Esophagus squamous epithelium (tissue), 5 donors: ENCODE results near the gene SHPK. TPM values are rescaled to one million over a fixed set of nuclear protein-coding genes. Genes with fewer than 3 reads are reported as not detected.

Experiments used
- DNase-seq: peaks from one replicate; lab custom pipeline; 2025; lab: John Stamatoyannopoulos, UW
- H3K27ac ChIP-seq, 4 donors: fragments of 200-600 bp; sonication (generic); one replicate each; pipeline ENCODE4 v1.5.1; 2016 to 2019; ENCODE audit warnings: mild to moderate bottlenecking in 1 of 4
- H3K27me3 ChIP-seq, 4 donors: fragments of 200-600 bp; sonication (generic); 1 replicate in 3 of 4; 2 replicates in 1 of 4; pipeline versions ENCODE4 v1.5.1 to v1.6.0; 2017 to 2021; ENCODE audit warnings: antibody characterized with exemption in 1 of 4
- H3K36me3 ChIP-seq, 3 donors: fragments of 200-600 bp; sonication (generic); one replicate each; pipeline ENCODE4 v1.5.1; 2016 to 2019
- H3K4me1 ChIP-seq, 3 donors: fragments of 200-600 bp; sonication (generic); one replicate each; pipeline ENCODE4 v1.5.1; 2017 to 2019
- H3K4me3 ChIP-seq, 4 donors: fragments of 200-600 bp; sonication (generic); 1 replicate in 3 of 4; 2 replicates in 1 of 4; pipeline ENCODE4 v1.5.1; 2016 to 2019; ENCODE audit warnings: mild to moderate bottlenecking in 2 of 4, moderate library complexity in 1 of 4
- H3K9me3 ChIP-seq, 3 donors: fragments of 200-600 bp; sonication (generic); one replicate each; pipeline ENCODE4 v1.5.1; 2016 to 2019
- CTCF ChIP-seq, 6 experiments: fragments of 450-650 bp in 4 of 6; fragments of 200-600 bp in 2 of 6; sonication (generic) in 2 of 6; IDR thresholded peaks; one replicate each; pipeline ENCODE4 v1.5.1; 2016 to 2019; ENCODE audit warnings: antibody characterized with exemption in 6 of 6, mild to moderate bottlenecking in 4 of 6, moderate library complexity in 4 of 6
- POLR2A ChIP-seq, 4 donors: fragments of 450-650 bp; IDR thresholded peaks; one replicate each; pipeline ENCODE4 v1.6.1; 2017; ENCODE audit warnings: antibody characterized with exemption in 4 of 4, mild to moderate bottlenecking in 4 of 4, moderate library complexity in 3 of 4
- WGBS, 2 donors: methylation state at CpG; one replicate each; pipeline ENCODE4 v1.1.5; 2018; 5-methylcytosine and 5-hydroxymethylcytosine counted together
- intact Hi-C: fragments of 100-400 bp; cut with DNase I; formaldehyde crosslinking; loops from one replicate; pipeline ENCODE4 v1.15.0; 2022
- total RNA-seq, 4 donors: library from RNA; depleted of rRNA; stranded (reverse); fragments of >200 nt; gene quantifications; one replicate each; pipeline ENCODE4 v1.1.0, GENCODE V29; 2016
- donor health status: DM: yes; HTN: yes; CAD: no.

SHPK gene
- total RNA-seq, 4 donors from 2014 or later = 10.8 to 16.8 (median 14.3) TPM

DNA sequence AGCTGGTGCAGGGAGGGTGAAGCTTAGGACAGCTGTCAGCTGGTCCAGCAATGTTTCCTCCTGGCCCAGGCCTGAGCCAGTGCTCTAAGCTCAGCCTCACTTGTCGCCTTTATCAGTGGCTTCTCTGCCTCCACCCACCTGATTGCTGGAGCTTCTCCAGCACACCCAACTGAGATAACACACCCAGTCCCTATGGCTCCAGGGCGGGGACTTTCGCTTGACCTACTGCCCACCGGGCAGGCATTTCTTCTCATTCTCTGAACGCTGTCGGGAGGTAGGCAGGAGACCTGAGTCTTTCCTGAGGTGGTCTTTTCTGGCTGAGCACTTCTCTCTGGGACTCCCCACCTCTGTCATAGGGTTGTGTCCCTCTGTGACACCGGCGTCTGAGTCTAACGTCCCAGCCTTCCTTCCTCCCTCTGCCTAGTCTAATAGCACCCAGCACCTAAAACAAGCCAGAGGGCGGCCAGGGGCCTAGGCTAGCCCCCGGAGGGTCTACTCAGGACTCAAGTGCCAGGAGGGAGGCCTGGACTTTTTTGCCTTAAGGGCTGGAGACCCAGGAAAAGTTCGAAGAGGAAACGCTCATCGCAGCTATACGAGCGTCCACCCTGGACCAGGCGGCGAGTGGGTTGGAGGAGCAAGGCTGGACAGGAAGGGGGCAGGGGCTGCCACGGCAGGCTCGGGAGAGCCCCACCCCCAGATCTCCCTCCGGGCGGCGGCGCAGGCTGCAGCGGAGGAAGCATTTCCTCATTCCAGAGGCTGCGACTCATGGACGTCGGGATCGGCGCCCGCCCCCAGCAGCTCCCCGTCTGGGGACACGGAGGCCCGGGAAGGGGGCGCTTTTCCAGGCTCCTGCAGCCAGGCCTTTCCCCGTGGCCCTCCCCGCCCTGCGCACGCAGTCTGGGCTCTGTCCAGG, 31.6 kb upstream of the SHPK start:
- TF ChIP-seq CTCF (IDR thresholded peaks at IDR 0.05) (no peak), POLR2A (IDR thresholded peaks at IDR 0.05) (no peak)
- Histone ChIP-seq H3K9me3 (no peaks in the 10 kb centered on the region), H3K27ac (peak overlapping the region; percentile 91 to 99 (median 96)), H3K4me3 (peak overlapping the region; percentile 96 to 100 (median 98)), H3K27me3 (no peaks in the 10 kb centered on the region), H3K4me1 (peaks cover 25 to 70% (median 35%) of the 10 kb centered on the region in 3 donors), H3K36me3 (peaks cover 18 to 43% (median 18%) of the 10 kb centered on the region in 3 donors)
- WGBS, 2 donors = 1 to 9% methylated on average over 10 to 25 of the region's 39 CpGs
- no peak for DNase-seq
- intact Hi-C loops = no loop called here

GRCh38 chr17:3666516-3666915, 30.5 kb upstream of the SHPK start:
- no peaks in the 10 kb centered on the region for H3K9me3 ChIP-seq
- intact Hi-C loops = no loop called here
- H3K36me3 ChIP-seq = peaks cover 18 to 50% (median 20%) of the 10 kb centered on the region in 3 donors
- WGBS, 2 donors = 49 to 68% methylated on average over 3 to 4 of the region's 6 CpGs
- H3K27ac ChIP-seq = peak overlapping the region; percentile 84 to 99 (median 94)
- TF ChIP-seq CTCF (IDR thresholded peaks at IDR 0.05) (no peak), POLR2A (IDR thresholded peaks at IDR 0.05) (no peak)
- H3K27me3 ChIP-seq = no peaks in the 10 kb centered on the region
- H3K4me3 ChIP-seq = peak overlapping the region; percentile 96 to 100 (median 98)
- DNase-seq = no peak
- peaks cover 25 to 71% (median 35%) of the 10 kb centered on the region in 3 donors for H3K4me1 ChIP-seq

GRCh38 chr17:3665834-3666233, 29.8 kb upstream of the SHPK start:
- intact Hi-C loops = no loop called here
- Histone ChIP-seq H3K9me3 (no peaks in the 10 kb centered on the region), H3K4me1 (peaks cover 25 to 75% (median 35%) of the 10 kb centered on the region in 3 donors), H3K27ac (peak overlapping the region; percentile 84 to 99 (median 94)), H3K36me3 (peaks cover 18 to 50% (median 26%) of the 10 kb centered on the region in 3 donors), H3K4me3 (peak overlapping the region; percentile 96 to 100 (median 98)), H3K27me3 (no peaks in the 10 kb centered on the region)
- DNase-seq = no peak
- 45 to 54% methylated on average over 4 to 5 of the region's 5 CpGs for WGBS, 2 donors
- no peak for TF ChIP-seq POLR2A (IDR thresholded peaks at IDR 0.05)
- no peak for TF ChIP-seq CTCF (IDR thresholded peaks at IDR 0.05)

DNA sequence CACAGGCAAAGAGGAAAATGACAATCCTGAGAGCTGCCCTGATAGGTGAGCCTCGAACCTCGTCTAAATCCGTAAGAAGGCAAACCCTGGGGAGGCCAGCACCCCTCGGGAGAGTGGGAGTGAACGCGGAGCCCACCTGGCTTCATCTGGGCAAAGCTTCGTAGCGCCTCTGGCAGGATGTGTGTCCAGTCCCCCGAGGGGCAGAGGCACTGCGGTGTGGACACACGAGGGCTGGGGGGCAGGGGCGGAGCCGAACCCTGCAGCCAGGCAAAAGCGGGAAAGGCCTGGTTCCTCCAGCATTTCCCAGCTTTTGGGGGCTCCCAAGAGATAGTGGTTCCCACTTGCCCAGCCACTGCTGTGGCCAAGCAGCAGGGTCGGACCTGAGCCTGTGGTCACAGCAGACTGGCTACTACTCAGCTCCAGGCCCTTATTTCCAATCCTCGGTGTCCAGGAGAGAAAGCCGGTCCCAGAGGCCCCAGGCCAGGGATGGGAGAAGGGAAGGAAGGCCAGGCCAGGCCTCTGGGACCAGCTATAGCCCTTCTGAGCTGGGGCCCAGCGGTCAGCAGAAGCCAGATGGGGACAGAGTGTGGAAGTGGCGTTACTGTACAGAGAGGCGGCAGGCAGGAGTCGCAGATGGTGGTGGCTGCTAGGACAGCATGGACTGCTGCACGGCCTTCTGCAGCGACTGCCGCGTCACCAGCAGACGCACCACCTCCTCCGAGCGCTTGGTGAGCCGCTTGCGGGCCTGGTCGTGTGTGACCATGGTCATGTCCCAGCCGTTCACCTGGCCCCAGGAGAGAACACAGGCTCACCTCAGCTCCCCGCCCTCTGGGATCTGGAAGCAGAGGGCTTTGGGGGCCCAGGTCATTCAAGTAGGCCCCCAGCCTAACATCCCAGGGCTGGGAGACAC, 27.3 kb upstream of the SHPK start:
- 85 to 88% methylated on average over 4 to 27 of the region's 33 CpGs for WGBS, 2 donors
- Histone ChIP-seq H3K4me1 (peaks cover 36 to 80% (median 46%) of the 10 kb centered on the region in 3 donors), H3K36me3 (peaks cover 18 to 49% (median 26%) of the 10 kb centered on the region in 3 donors), H3K27ac (no peak overlapping the region), H3K4me3 (no peak overlapping the region), H3K27me3 (no peaks in the 10 kb centered on the region), H3K9me3 (no peaks in the 10 kb centered on the region)
- DNase-seq = no peak
- no peak for TF ChIP-seq POLR2A (IDR thresholded peaks at IDR 0.05)
- TF ChIP-seq CTCF (IDR thresholded peaks at IDR 0.05) = no peak
- intact Hi-C loops = no loop called here
